GM13976 (cell line): ENCODE measurements around the gene NMNAT3.

Experiments
- DNase-seq: peaks from one replicate; pipeline ENCODE4 v3.0.0; 2012; ENCODE audit warnings: low spot score
- CTCF ChIP-seq: IDR thresholded peaks from 2 replicates; pipeline ENCODE4 v1.5.1; 2012; ENCODE audit warnings: borderline replicate concordance, mild to moderate bottlenecking; ENCODE audit not compliant: insufficient read depth; ENCODE audit errors: extremely low read depth, missing control alignments, control extremely low read depth
- in situ Hi-C: fragments of 300-500 bp; cut with MboI; formaldehyde crosslinking; loops from one replicate; pipeline ENCODE4 v1.12.0; 2022; ENCODE audit warnings: low sequenced_read_pairs, mixed read lengths, inconsistent platforms; ENCODE audit not compliant: unreplicated experiment

Gene NMNAT3

GRCh38 chr3:139537795-139538621 lies 139.8 kb downstream of the NMNAT3 start:
- no peak for TF ChIP-seq CTCF
- DNase-seq: no peak

GRCh38 chr3:139537361-139537760 lies 140.4 kb downstream of the NMNAT3 start:
- no peak for TF ChIP-seq CTCF
- in situ Hi-C loops: no loop called here
- no peak for DNase-seq

More at GRCh38 chr3:139537795-139538621, 139.8 kb downstream of the NMNAT3 start:
- in situ Hi-C loops: no loop called here

DNA sequence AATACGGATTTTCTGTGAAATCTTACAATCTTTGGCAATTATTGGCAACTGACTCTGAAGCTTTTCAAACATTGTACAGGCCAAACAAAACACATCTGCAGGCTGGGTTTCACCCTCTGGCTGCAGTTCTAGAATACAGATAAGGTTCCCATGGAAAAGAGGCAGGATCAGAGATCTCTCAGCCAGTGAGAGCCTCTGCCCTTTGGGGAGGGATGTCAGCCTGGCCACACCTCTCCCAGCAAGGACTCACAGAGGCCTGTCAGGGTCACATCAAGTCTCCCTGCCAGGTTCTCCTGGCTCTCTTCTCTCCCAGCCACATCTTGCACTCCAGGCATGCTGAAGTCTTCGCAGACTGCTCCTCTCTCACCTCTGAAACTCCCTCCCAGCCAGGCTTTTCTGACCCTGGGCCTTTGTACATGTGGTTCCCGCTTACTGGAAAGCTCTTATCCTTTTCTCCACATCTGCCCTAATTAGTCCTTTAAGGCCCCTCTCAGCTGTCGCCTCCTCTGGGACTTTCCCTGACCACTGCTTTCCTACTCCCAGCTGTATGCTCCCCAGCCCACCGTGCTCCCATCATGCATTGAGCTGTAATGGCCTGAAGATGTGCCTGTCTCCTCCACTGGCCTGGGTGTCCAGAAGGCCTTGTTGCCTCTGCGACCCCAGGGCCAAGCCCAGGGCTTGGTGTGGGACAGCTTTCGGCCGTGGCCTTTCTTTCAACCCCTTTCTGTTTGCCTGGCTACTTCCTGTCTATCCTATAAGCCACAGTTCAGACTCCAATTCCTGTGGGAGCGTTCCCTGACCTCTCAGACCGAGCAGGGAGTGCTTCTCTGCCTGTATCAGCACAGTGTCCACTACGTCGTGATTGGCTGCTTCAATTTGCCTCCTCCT lies 142.5 kb downstream of the NMNAT3 start:
- no peak for TF ChIP-seq CTCF
- in situ Hi-C loops: no loop called here
- no peak for DNase-seq

DNA sequence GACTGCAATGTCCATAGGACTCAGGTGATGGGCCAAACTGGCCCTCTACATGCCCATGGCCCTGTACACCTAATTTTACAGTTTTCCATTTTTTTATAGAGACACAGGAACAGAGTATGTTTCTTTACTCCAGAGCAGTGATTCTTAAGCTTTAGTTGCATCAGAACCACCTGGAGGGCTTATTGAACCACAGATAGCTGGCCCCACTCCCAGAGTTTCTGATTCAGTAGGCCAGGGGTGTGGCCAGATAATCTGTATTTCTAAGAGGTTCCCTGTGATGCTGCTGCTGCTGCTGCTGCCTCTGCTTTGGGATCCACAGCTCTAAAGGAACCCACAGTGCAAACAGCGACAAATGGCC lies 143.3 kb downstream of the NMNAT3 start:
- DNase-seq: no peak
- no peak for TF ChIP-seq CTCF
- in situ Hi-C loops: no loop called here

DNA sequence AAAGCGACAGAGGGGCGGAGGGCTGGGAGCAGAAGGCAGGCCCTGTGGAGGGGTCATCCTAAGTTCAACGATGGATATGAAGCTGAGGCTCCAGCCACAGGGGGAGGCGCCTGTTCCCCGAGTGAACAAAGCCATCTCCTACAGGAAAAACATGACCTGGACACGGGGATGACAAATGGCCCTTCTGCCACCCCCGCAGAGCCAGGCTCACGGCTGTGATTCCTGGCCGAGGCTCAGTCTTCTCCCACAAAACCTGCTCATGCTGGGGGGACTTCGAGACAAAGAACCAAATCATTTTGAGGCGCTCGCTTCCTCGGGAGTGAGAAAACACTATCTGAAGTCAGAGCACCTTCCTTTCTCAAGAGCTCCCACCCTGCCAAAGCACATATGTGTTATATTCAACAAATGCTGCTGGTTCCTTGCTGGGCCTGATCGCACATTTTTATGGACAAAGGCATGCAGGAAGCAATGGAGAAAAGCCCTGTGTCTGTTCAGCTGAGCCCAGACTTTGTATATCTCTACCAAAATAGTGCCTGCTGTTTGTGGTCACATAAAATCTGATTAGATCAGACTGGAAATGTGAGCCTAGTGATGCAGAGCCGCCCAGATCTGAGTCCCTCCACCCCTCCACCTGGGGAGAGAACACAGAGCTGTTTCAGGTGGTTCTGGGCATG lies 143.9 kb downstream of the NMNAT3 start:
- in situ Hi-C loops: no loop called here
- no peak for TF ChIP-seq CTCF
- DNase-seq: no peak

DNA sequence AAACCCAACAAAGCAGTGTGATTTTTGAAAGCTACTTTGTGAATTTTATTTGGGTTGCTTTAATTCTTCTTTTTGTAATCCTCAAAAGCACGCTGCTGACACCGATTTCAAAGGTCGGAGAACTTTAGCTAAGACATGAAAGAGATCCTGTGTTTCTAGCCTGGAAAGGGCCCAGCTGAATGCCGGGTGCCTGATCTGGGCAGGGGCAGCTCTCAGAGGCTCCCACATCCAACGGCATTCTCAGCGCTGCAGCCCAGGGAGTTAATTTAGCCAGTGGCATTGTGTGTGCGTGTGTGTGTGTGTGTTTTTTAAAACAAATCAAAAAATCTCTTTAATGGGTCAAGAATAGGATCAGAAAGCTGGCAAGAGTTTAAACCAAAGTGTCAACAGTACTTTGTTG lies 144.8 kb downstream of the NMNAT3 start:
- TF ChIP-seq CTCF: no peak
- no peak for DNase-seq
- in situ Hi-C loops: no loop called here
